ENCODE results near the gene FOXP1. TPM values are rescaled to one million over a fixed set of nuclear protein-coding genes. Genes with fewer than 3 reads are reported as not detected.

Gene FOXP1
- total RNA-seq, 1 donor from 2014 or later, result 113 TPM

DNA sequence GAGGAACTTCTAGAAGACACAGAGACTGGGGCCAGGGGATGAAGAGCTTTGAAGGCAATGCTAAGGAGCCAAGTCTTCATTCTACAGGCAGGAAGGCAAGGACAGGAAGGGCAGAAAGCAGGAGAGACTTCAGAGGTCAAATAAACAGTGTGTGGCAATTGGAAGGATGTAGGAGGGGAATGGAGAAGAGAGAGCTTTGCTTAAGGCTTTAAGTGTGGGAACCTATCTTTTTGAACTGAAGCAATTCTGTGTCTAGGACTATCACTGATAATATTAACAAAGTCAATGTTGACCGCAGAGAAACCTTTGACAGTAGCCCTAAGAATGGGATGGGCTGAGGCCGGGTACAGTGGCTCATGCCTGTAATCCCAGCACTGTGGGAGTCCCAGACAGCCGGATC is 325.0 kb downstream of the FOXP1 start:
- Mint-ChIP-seq H3K36me3 (peaks cover 24% of the 10 kb centered on the region), H3K27ac (peak overlapping the region; percentile 24), H3K9me3 (no peaks in the 10 kb centered on the region)

DNA sequence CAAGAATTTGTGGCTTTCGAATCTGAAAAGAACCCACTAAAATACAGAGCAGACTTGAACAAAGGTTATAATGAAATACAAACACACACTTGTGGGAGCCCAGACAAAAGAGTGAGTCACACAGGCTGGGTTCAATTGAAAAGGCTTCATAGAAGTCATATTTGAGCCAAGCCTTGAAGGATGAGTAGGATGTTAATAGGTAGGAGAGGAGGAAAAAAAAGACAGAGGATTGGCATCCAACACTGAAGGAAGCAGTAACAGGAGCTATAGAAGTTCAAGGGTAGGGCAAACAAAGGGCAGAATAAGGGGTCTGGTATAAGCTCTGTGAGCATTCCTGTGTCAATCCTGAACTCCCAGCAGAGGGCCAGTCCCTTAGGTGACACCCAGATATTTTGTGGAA is 325.4 kb downstream of the FOXP1 start:
- H3K36me3 Mint-ChIP-seq, result peaks cover 24% of the 10 kb centered on the region
- H3K27me3 Mint-ChIP-seq, result no peaks in the 10 kb centered on the region
- no peaks in the 10 kb centered on the region for H3K9me3 Mint-ChIP-seq
- peaks cover 36% of the 10 kb centered on the region for H3K4me1 Mint-ChIP-seq (ENCODE audit: unreplicated experiment)
- H3K27ac Mint-ChIP-seq, result peak overlapping the region; percentile 24
- no peak for DNase-seq (ENCODE audit: extremely low spot score, unreplicated experiment)
- no peak overlapping the region for H3K4me3 Mint-ChIP-seq
- TF ChIP-seq, protein P1, sequence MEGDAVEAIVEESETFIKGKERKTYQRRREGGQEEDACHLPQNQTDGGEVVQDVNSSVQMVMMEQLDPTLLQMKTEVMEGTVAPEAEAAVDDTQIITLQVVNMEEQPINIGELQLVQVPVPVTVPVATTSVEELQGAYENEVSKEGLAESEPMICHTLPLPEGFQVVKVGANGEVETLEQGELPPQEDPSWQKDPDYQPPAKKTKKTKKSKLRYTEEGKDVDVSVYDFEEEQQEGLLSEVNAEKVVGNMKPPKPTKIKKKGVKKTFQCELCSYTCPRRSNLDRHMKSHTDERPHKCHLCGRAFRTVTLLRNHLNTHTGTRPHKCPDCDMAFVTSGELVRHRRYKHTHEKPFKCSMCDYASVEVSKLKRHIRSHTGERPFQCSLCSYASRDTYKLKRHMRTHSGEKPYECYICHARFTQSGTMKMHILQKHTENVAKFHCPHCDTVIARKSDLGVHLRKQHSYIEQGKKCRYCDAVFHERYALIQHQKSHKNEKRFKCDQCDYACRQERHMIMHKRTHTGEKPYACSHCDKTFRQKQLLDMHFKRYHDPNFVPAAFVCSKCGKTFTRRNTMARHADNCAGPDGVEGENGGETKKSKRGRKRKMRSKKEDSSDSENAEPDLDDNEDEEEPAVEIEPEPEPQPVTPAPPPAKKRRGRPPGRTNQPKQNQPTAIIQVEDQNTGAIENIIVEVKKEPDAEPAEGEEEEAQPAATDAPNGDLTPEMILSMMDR (conservative IDR thresholded peaks at IDR 0.05), result no peak

More for the DNA sequence above, 325.0 kb downstream of the FOXP1 start:
- Mint-ChIP-seq H3K4me3 (no peak overlapping the region), H3K4me1 (ENCODE audit: unreplicated experiment) (peaks cover 39% of the 10 kb centered on the region), H3K27me3 (no peaks in the 10 kb centered on the region)
- TF ChIP-seq, protein P1 (conservative IDR thresholded peaks at IDR 0.05), result no peak
- no peak for DNase-seq (ENCODE audit: extremely low spot score, unreplicated experiment)

DNA sequence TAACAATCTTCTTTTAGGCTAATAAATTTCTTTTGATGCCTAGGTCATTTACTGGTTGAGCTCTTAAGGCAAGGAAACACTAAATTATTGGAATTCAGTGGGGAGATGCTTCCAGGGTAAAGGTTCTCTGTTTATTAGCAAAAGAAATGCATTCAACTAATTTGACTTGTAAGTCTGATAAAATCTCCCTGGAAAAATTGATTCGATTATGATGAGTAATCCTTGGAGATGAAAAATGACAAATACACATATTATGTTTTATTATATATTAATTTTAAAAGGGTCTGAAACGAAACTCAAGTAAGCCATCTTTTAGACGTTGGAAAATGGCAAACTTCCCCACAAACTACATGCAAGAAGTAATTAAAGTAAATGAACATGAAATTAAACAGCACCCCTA is 328.0 kb downstream of the FOXP1 start:
- H3K4me3 Mint-ChIP-seq, result no peak overlapping the region
- peaks cover 13% of the 10 kb centered on the region for H3K9me3 Mint-ChIP-seq
- peaks cover 13% of the 10 kb centered on the region for H3K36me3 Mint-ChIP-seq
- no peak for DNase-seq (ENCODE audit: extremely low spot score, unreplicated experiment)
- H3K27ac Mint-ChIP-seq, result no peak overlapping the region
- TF ChIP-seq, protein P1 (conservative IDR thresholded peaks at IDR 0.05), result no peak
- H3K27me3 Mint-ChIP-seq, result no peaks in the 10 kb centered on the region
- H3K4me1 Mint-ChIP-seq (ENCODE audit: unreplicated experiment), result peaks cover 32% of the 10 kb centered on the region

DNA sequence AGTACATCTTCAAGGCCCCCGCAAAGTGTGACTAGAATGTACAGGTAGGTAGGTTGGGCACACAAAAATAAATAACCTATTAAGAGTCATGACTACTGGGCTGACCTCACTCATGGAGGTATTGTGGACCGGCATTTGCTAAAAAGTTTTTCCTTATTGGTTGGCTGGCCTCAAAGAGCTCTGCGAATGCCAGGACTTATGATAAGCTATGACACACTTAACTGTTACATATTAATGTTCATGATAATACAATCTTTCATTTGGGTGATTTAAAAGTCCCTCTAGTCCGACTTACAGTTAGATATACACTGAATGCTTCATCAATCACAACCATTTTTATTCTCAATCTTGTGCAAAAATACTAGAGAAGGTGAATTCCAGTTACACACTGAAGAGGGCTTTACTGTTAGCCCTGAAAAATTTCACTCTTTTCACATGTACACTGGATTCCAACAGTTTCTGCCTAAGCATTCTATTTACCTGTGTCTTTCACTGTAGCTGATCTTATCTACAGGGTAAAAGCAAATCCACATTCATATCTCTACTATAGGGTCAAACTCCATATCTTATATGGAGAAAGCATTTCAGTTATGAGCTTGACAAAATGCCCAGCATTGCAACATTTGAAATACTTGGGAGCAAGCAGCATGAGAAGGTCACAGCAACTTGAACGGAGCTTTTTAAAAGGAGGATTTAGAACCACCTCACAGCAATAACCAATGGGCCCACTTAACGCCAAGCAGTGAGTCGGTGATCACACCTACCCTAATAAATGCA is 329.1 kb downstream of the FOXP1 start:
- no peaks in the 10 kb centered on the region for H3K27me3 Mint-ChIP-seq
- no peak for DNase-seq (ENCODE audit: extremely low spot score, unreplicated experiment)
- peaks cover 10% of the 10 kb centered on the region for H3K36me3 Mint-ChIP-seq
- TF ChIP-seq, protein P1 (conservative IDR thresholded peaks at IDR 0.05), result no peak
- peaks cover 30% of the 10 kb centered on the region for H3K4me1 Mint-ChIP-seq (ENCODE audit: unreplicated experiment)
- H3K27ac Mint-ChIP-seq, result peak overlapping the region; percentile 77
- H3K9me3 Mint-ChIP-seq, result peaks cover 13% of the 10 kb centered on the region
- H3K4me3 Mint-ChIP-seq, result peak overlapping the region; percentile 19

DNA sequence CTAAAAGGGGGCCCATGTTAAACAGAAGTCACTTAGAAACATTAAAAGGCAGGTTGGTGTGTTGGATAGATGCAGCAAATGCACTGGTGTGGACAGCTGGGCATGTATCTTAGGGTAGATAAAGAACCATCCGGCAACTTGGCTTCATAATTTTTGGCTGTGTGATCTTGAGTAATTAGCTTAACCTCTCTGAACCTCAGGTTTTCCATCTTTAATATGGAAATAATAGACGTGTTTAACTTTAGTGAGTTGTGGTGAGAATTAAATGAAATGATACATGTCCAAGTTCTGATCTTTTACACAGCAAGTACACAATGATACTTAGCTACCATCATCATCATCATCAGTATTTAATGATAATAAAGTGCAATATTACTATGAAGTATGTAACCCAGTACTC is 330.4 kb downstream of the FOXP1 start:
- Mint-ChIP-seq H3K27ac (no peak overlapping the region), H3K36me3 (peaks cover 5% of the 10 kb centered on the region), H3K27me3 (no peaks in the 10 kb centered on the region), H3K9me3 (peaks cover 13% of the 10 kb centered on the region), H3K4me1 (ENCODE audit: unreplicated experiment) (peaks cover 21% of the 10 kb centered on the region), H3K4me3 (no peak overlapping the region)
- TF ChIP-seq, protein P1 (conservative IDR thresholded peaks at IDR 0.05), result no peak
- no peak for DNase-seq (ENCODE audit: extremely low spot score, unreplicated experiment)

Measured in type B pancreatic cell (in vitro differentiated cells).